Globus pallidus (tissue), 1 donor: ENCODE data around the gene ERICH3.
"Not testable (repeated sequence)": the region's sequence is repeated elsewhere in the genome, so short reads cannot be mapped to it uniquely, and the experiment has no call there.

ENCODE experiments used
- DNase-seq: peaks from one replicate; pipeline ENCODE4 v3.0.0-alpha.2; 2015; ENCODE audit warnings: low spot score

The ERICH3 gene

GRCh38 chr1:74677926-74678325 is 4.3 kb upstream of the ERICH3 start:
- no peak for DNase-seq

- DNase-seq: no peak
Observed at GRCh38 chr1:74674278-74675048, 871 bp upstream of the ERICH3 start.

GRCh38 chr1:74670866-74671265 is 2.7 kb downstream of the ERICH3 start:
- not testable (repeated sequence) for DNase-seq

- no peak for DNase-seq
Observed at GRCh38 chr1:74654708-74655107, 18.9 kb downstream of the ERICH3 start.

- DNase-seq: no peak
Observed at GRCh38 chr1:74652711-74653139, 20.9 kb downstream of the ERICH3 start.

- DNase-seq: no peak
Observed at GRCh38 chr1:74650561-74650960, 23.0 kb downstream of the ERICH3 start.

- DNase-seq: no peak
Observed at GRCh38 chr1:74641876-74642275, 31.7 kb downstream of the ERICH3 start.

- no peak for DNase-seq
Observed at GRCh38 chr1:74641161-74641560, 32.4 kb downstream of the ERICH3 start.

- DNase-seq: no peak
Observed at GRCh38 chr1:74637296-74637695, 36.3 kb downstream of the ERICH3 start.

- no peak for DNase-seq
Observed at GRCh38 chr1:74629283-74629682, 44.3 kb downstream of the ERICH3 start.

- no peak for DNase-seq
Observed at GRCh38 chr1:74623716-74624115, 49.9 kb downstream of the ERICH3 start.

- no peak for DNase-seq
Observed at GRCh38 chr1:74620242-74620641, 53.4 kb downstream of the ERICH3 start.

GRCh38 chr1:74618974-74619373 is 54.6 kb downstream of the ERICH3 start:
- DNase-seq: no peak

- no peak for DNase-seq
Observed at GRCh38 chr1:74613894-74614293, 59.7 kb downstream of the ERICH3 start.

GRCh38 chr1:74611887-74612286 is 61.7 kb downstream of the ERICH3 start:
- no peak for DNase-seq

- no peak for DNase-seq
Observed at GRCh38 chr1:74610961-74611360, 62.6 kb downstream of the ERICH3 start.

GRCh38 chr1:74609810-74610371 is 63.7 kb downstream of the ERICH3 start:
- DNase-seq: no peak

- no peak for DNase-seq
Observed at GRCh38 chr1:74596717-74597116, 76.9 kb downstream of the ERICH3 start.

- DNase-seq: no peak
Observed at GRCh38 chr1:74593887-74594866, 79.4 kb downstream of the ERICH3 start.

GRCh38 chr1:74592580-74593355 is 80.8 kb downstream of the ERICH3 start:
- peak; percentile 2 for DNase-seq

GRCh38 chr1:74591949-74592348 is 81.6 kb downstream of the ERICH3 start:
- no peak for DNase-seq

GRCh38 chr1:74590288-74590687 is 83.3 kb downstream of the ERICH3 start:
- no peak for DNase-seq
